Caki2 (cell line): ENCODE data around the gene PDE5A. TPM values are rescaled to one million over a fixed set of nuclear protein-coding genes. Genes with fewer than 3 reads are reported as not detected.

Experiments
- DNase-seq: peaks from one replicate; pipeline ENCODE4 v3.0.0-alpha.2; 2015; ENCODE audit warnings: low read depth
- in situ Hi-C: cut with HindIII; loops from 2 replicates; pipeline ENCODE4 v1.10.0; 2016; ENCODE audit warnings: low sequenced_read_pairs, low pct_unique_long_range_greater_than_20kb, mixed read lengths
- total RNA-seq: library from RNA; depleted of rRNA; stranded (reverse); fragments of >200 nt; shearing (Covaris generic); gene quantifications from 2 replicates; pipeline ENCODE4 v1.2.3, GENCODE V29; 2014; ENCODE audit warnings: low replicate concordance

PDE5A gene
- total RNA-seq, 1 experiment from 2014 or later: 2.5 TPM

DNA sequence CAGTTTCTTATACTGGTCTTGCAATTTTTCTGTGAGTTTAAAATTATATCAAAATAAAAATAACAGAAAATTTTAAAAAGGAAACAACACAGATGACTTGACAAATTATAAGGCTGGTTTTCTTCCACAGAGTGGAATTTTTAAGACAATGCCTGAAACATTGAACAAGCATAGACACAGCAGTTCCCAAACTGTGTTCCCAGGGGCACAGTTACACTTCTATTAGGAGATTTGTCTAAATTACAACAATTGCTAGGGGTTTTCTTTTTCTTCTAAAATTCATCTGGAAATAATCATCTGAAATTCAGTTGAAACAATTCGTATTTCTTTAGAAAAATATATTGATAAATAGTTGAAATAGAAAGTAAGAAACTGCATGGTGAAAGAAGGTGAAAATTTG, 26.2 kb downstream of the PDE5A start:
- in situ Hi-C loops: no loop called here

DNA sequence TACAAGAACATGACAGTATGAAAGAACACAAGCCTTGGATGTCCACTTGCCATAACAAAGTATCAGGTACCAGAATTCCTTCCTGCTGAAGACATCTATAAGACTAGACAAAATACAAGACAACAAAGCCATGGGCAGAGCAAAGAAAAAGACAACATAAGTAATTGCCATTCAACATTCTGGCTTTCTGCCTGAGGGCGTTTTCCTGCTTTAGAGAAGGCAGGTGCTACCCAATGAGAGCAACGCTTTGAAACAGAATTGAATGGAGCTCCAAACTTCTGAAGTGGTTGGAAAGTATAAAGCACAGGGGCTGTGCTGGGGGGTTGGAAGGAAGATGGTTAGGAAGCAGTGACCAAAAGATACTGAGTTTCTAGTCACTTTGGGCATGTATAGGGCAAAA, 30.1 kb downstream of the PDE5A start:
- DNase-seq: no peak
- in situ Hi-C loops: no loop called here

More for the DNA sequence above, 26.2 kb downstream of the PDE5A start:
- DNase-seq: no peak

DNA sequence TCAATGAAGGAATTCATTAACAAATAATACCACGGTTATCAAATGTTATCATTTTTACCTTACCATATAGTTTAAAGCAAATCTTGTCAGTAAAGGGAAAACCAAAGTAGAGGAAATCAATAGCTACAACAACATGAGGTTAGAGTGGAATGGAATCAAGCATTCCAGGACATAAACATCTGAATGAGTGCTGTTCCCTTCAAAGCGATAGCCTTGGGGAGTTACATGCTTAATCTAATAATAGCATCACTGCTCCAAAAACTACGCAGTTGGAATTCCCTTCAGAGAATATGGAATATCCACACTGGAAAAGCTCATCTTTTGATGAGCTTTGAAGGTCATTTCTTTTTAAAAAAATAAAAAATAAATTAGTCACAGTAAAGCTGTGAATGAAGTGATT, 31.2 kb downstream of the PDE5A start:
- no peak for DNase-seq
- in situ Hi-C loops: no loop called here

DNA sequence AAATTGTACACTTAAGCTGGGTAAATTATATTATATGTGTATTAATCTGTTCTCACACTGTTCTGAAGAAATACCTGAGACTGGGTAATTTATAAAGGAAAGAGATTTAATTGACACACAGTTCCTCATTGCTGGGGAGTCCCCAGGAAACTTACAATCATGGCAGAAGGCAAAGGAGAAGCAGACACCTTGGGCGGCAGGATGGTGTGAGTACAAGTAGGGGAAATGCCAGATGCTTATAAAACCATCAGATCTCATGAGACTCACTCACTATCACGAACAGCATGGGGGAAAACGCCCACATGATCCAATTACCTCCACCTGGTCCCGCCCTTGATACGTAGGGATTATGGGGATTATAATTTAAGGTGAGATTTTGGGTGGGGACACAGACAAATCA, 34.9 kb downstream of the PDE5A start:
- in situ Hi-C loops: no loop called here
- no peak for DNase-seq

DNA sequence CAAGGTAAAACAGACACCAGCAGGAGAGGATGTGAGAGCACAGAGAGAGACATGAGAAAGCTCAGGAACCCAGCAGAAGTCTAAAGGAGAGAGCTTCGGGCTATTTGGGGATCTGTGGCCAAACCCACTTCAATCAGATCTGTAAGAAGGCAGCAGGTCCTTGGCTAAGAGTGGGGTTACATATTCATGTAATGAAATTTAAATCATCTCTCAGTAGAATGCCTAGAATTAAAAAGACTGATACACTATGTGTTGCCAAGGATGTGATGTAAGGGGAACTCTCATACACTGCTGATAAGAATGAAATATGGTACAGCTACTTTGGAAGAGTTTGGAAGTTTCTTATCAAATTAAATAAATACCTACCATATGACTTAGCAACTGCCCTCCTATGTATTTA, 35.8 kb downstream of the PDE5A start:
- in situ Hi-C loops: no loop called here

DNA sequence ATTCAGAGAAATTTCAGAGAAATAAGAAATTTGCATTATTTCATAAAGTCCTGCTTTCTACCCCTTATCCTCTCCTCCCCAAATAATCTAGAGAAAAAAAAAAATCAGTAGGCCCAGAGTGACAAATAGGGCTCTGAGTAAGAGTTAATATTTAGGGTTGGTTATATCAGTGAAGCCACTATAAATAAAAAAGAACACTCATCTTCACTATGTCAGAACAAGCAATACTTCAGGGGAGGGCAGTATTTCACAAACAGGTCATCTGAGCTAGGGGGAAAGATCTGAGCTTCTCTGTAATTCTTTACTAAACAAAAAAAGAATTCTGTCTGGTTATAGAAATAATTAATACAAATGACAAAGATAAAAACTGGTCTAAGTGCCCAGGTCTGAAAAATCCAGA, 39.4 kb downstream of the PDE5A start:
- in situ Hi-C loops: no loop called here
- DNase-seq: no peak

More for the DNA sequence above, 35.8 kb downstream of the PDE5A start:
- DNase-seq: no peak

DNA sequence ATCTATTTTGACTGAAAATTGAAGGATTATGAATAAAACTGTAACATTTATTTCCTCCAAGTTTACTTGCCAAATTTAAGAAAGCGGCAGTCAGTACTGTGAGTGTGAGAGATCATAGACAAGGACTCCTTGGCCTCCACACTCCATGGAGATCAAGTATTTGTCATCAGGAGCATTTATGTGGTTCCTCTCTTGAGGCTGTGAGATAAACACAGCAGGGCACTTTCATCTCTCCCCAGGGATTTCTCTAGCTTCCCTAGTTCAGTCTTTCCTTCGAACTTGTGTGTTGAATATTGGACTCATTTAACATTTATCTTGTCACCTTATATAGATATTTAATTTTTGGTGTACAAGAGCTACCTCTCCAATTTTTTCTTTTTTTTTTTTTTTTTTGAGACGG, 40.8 kb downstream of the PDE5A start:
- no peak for DNase-seq
- in situ Hi-C loops: no loop called here

DNA sequence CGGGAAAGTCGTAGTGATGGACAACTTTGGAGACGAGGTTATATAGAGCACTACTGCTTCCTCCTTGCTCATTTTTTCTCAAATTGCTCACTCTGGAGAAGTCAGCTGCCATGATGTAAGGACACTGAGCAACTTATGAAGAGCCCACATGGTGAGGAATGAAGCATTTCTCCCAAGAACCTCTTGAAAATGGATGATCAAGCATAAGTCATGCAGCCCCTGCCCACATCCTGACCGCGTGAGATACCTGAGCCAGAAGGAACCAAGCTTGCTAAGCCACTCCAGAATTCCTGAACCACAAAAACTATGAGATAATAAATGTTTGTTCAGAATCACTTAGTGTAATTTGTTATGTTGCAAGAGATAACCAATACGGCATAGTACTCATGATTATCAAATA, 42.8 kb downstream of the PDE5A start:
- DNase-seq: no peak
- in situ Hi-C loops: no loop called here

DNA sequence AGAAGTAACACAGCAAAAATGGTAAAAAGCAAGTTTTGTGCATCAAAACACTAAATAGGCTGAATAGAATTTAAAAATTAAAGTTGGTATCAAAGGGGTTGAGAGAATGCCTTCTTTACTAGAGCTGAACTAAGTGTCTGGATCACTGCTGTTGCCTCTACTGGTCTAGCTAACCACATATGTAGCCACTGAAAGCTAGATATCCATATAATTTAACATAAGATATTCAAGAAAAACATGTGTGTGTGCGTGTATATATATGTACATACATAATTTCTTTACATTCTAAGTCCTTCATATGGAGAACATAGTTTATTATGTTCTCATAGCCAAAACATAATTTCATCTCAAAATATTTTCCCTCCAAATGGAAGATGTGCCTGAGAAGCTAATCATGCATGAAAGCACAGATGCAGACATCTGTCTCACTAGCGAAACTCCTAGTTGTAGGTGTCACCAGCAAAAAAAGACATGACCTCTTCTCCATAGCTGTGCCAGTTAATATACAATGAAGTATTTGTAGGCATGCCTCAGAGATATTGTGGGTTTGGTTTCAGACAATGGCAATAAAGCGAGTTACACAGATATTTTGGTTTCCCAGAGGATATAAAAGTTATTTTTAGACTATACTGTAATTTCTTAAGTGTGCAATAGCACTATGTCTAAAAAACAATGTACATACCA, 47.3 kb downstream of the PDE5A start:
- DNase-seq: no peak
- in situ Hi-C loops: no loop called here

DNA sequence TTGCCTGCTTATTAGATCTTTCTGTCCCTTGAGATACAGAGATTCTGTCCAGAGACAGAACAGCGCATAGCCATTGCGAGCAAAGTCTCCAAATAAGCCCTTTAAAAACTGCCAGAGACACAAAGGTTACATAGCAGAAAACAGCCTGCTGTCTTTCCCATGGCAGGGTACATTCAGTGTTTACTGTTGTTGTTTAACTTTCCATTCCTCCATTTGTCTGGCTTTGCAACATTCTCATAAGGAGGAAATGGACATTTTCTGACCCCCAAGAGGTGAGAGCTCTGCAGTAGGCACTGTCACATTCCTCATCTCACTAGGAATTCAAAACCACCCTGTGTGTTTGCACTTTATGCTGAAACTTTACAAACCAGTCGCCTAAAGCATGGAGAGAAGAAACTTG, 48.3 kb downstream of the PDE5A start:
- in situ Hi-C loops: no loop called here

DNA sequence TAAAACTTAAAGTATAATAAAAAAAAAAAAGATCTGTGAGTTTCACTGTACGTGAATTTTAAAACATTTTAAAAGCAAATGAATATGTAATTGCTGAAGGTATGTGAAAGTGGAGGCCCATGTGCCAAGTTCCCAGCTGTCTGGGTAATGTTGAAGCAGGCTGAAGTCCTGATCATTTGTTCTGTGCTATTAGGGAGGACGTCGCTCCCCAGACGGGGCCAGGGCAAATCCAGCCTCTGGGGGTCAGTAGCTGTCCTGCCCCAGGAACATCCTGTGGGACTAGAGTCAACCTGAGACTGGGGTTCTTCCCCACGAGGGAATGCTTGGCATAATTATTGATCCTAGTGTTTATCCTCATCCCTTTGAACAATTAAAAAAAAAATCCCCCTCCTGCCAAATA, 48.8 kb downstream of the PDE5A start:
- in situ Hi-C loops: no loop called here

More for the DNA sequence above, 48.3 kb downstream of the PDE5A start:
- DNase-seq: no peak

DNA sequence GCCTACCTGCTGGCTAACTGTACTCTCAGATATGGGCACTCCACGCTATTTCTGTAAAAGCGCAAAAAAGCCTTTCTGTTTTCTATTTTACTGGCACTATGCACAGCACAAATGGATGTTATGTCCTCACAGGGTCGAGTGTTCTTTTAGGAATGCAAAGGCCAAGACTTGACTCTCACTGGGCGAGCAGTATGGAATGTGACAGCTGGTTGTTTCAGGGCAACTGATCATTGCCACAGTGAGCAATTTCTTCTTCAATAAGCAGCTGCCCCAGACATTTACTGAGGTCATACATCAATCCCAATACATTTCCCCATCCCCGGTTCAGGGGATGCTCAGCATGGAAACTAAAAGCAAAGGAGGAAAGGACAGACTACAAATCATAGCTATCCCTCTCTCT, 58.2 kb downstream of the PDE5A start:
- DNase-seq: no peak
- in situ Hi-C loops: no loop called here

More for the DNA sequence above, 48.8 kb downstream of the PDE5A start:
- DNase-seq: no peak

DNA sequence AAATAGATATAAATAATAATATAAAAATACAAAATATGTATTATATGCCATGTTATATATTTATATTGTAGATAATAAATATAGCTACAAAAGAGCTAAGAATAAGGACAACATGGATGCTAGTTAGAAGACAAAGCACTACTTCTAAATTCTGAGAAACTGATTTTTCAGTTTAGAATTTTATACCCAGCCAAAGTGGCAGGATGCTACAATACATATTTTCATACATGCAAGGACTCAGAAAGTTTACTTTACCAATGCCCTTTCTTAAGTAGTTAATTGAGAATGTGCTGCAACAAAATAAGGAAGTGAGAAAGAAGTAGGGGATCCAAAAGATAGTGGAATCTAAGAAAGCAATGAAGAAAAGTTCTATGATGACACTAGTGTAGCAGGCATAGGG, 64.5 kb downstream of the PDE5A start:
- no peak for DNase-seq
- in situ Hi-C loops: no loop called here

DNA sequence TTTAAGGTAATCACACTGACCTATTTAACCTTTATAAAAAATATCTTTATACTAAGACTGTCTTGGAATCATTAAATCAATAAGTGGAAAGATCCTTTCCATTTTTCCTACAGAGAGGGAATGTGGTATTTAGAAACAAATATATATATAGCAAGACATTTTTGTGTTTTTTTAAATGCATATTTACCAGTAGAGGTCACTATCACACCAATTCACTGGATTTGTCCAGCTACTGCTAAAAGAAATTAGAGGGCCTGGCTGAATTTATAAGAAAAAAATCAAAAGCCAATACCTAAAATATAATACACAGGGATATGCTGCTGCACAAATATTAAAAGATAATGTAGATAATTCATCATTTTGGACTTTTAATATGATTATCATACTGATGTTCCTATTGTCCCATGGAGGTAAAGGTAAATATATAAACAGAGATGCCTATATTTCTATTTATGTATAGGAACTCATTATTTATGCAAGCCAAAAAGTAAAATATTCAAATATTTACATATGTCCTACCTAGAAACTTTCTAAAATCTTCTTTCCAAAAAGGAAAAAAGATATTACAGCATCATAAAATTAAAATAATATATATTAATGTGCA, 69.5 kb downstream of the PDE5A start:
- in situ Hi-C loops: no loop called here
- peak; percentile 15 for DNase-seq

DNA sequence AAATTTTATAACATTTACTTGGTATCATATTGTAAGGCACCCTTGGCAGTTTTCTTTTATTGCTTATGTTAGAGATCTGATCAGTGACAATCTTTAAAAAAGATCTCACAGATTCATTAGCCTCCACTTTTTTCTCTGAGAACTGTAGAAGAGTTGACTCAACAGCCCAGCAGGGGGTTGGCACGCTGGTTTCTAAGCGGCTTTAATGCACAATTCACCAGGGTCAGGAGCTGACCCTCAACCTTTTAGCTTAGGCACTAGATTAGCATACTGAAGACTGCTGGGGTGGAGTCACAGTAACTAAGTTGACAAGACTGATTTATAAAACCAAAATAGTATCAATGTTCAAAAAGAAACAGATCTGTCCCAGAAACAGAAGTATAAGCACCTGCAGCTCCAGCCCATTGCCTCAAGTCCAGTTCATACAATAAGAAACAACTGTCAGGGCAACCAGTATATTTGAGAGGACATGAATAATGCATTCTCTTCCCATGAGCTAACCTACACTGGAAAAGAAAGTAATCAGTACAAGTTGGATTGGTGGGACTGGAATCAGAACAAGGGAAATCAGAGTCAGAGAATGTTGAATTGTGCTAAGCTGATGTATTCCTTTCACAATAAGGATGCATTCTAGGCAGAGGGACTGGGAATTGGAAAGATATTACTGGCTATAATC, 77.6 kb downstream of the PDE5A start:
- no peak for DNase-seq
- in situ Hi-C loops: no loop called here

DNA sequence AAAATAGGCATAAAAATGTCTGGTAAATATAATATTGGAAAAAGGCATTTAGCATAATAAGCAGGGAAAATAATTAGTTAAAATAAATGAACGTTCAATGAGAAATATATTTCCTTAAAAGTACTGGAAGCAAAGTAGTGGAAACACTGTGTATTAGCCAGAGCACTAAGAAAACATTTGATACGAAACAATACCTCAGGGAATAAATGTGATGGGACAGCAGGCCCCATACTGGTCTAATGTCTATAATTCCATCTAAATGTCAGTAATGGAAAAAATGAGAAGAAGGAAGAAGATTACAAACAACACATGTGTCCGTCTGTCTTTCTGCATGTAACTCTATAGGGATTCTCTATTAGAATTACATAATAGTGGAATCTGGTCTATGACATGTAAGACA, 79.0 kb downstream of the PDE5A start:
- in situ Hi-C loops: no loop called here

DNA sequence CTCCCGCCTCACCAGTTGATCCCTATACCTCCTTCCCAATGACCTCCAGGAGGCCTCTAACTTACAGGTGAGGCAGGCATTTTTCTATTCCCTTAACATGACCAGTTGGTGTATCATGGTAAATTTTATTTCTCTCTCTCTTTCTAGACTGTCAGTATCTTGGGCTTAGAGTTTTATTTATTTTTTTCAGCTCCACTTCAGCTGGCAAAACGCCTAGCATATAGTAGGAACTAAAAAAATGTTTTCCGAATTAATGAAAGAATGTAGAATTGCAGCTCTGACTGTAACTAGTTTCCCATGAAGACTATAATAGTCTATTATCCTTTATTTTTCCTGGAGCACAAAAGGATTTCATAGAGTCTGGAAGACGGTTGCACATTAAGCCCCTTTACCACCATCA, 84.8 kb downstream of the PDE5A start:
- in situ Hi-C loops: no loop called here
- DNase-seq: no peak

More for the DNA sequence above, 79.0 kb downstream of the PDE5A start:
- DNase-seq: no peak

DNA sequence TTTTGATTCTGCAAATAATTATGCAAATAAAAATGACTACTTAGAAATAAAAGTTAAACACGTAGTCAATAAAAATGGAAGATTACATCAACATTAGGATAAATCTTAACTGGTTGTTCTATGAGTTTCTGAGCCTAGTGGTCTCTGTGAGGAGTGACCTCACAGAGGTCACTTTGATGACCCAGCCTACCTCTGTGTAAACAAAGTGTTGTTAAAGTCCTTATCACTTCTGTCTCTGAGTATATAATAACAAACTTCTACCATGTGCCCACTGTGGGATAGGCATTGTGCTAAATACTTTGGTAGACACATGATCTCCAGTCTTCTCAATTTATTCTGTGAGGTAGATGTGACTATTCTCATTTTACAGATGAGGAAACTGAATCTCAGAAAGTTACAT, 85.4 kb downstream of the PDE5A start:
- in situ Hi-C loops: no loop called here
- no peak for DNase-seq

DNA sequence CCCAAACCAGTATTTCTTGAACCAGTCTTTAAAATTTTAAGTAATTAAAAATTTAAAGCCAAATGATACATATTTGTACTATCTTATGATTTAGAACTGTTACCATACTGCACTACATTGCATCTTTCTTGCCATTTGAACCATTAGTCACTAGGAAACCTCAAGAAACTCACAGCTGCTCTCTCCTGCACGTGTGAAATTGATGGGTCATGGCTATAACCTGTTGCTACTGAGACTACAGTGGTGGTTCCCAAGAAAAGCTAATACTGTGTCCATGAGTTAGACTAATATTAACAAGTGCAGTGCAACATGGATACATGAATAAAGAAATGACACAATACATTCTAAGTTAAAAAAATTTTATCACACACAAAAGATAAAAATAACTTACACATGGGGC, 88.4 kb downstream of the PDE5A start:
- DNase-seq: no peak
- in situ Hi-C loops: no loop called here

DNA sequence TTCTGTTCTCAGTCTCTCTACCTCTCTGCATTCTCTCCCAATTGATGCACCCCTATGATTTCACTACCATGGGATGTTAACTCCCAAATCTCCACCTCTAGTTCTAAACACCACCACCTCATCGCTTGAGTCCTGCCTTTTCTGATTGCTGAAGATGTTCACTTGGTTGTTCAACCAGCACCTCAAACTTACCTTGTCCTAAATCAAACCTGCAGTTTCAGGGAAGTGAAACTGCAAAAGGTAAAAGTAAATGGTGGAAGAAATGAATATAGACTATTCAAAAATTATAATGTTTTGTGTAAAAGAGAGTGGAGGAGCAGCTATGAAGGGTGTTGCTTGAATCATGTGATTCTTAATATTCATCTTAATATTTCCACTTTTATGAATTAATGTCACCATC, 91.0 kb downstream of the PDE5A start:
- DNase-seq: no peak
- in situ Hi-C loops: no loop called here
